Testis (tissue), 2 donors: ENCODE measurements around the gene NIPBL.

Experiments used
- POLR2A ChIP-seq: fragments of 450-650 bp; IDR thresholded peaks from one replicate; pipeline ENCODE4 v1.6.1; 2017; ENCODE audit warnings: antibody characterized with exemption, mild to moderate bottlenecking, moderate library complexity
- TF ChIP-seq, protein P1 (sequence below), 3 experiments: fragments of 450-650 bp in 2 of 3; fragments of 200-600 bp in 1 of 3; sonication (generic) in 1 of 3; IDR thresholded peaks; one replicate each; pipeline ENCODE4 v1.5.1; 2016 to 2019; ENCODE audit warnings: antibody characterized with exemption in 3 of 3, mild to moderate bottlenecking in 2 of 3, moderate library complexity in 1 of 3

DNA sequence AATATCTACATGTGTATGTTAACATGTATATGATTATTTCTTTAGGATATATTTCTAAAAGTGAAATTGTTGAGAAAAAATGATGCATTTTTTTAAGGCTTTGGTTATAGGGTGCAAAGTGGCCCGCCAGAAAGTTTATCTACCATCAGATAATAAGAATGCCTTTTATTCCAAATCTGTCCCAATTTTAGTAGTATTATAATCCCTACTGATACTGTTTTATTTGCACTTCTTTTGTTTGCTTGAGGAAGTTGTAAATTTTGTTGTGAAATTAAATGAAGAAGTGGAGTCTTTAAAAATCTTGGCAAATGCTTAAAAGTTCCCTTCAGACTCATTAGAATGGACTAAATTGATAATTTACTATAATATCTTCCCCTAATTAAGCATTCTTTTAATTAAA lies 73.0 kb downstream of the NIPBL start:
- TF ChIP-seq, protein P1, sequence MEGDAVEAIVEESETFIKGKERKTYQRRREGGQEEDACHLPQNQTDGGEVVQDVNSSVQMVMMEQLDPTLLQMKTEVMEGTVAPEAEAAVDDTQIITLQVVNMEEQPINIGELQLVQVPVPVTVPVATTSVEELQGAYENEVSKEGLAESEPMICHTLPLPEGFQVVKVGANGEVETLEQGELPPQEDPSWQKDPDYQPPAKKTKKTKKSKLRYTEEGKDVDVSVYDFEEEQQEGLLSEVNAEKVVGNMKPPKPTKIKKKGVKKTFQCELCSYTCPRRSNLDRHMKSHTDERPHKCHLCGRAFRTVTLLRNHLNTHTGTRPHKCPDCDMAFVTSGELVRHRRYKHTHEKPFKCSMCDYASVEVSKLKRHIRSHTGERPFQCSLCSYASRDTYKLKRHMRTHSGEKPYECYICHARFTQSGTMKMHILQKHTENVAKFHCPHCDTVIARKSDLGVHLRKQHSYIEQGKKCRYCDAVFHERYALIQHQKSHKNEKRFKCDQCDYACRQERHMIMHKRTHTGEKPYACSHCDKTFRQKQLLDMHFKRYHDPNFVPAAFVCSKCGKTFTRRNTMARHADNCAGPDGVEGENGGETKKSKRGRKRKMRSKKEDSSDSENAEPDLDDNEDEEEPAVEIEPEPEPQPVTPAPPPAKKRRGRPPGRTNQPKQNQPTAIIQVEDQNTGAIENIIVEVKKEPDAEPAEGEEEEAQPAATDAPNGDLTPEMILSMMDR (IDR thresholded peaks at IDR 0.05), result no peak
- TF ChIP-seq POLR2A, result no peak
